ENCODE results near the gene KAT8. TPM values are rescaled to one million over a fixed set of nuclear protein-coding genes. Genes with fewer than 3 reads are reported as not detected.

The KAT8 gene
- total RNA-seq (10 to 100 TPM; 72.3 to 76.4 (median 75.2) TPM), polyA plus RNA-seq (77.0 TPM)
- long read RNA-seq, donor 1, transcript KAT8-201 (11 exons, 1,525 nt): major isoform, 35 of 41 reads
- long read RNA-seq, donor 1, partial matches to known transcripts: 1 of 41 reads
- long read RNA-seq, donor 1, other reads (novel, unspliced or antisense): 0 of 41 reads
- long read RNA-seq, donor 2, transcript KAT8-201 (11 exons, 1,525 nt): major isoform, 24 of 29 reads
- long read RNA-seq, donor 2, partial matches to known transcripts: 1 of 29 reads
- long read RNA-seq, donor 2, other reads (novel, unspliced or antisense): 1 of 29 reads
- long read RNA-seq, donor 3, transcript KAT8-201 (11 exons, 1,525 nt): major isoform, 11 of 18 reads
- long read RNA-seq, donor 3, partial matches to known transcripts: 1 of 18 reads
- long read RNA-seq, donor 3, other reads (novel, unspliced or antisense): 2 of 18 reads
- long read RNA-seq, donor 4, transcript KAT8-201 (11 exons, 1,525 nt): major isoform, 34 of 46 reads
- long read RNA-seq, donor 4, partial matches to known transcripts: 2 of 46 reads
- long read RNA-seq, donor 4, other reads (novel, unspliced or antisense): 6 of 46 reads

DNA sequence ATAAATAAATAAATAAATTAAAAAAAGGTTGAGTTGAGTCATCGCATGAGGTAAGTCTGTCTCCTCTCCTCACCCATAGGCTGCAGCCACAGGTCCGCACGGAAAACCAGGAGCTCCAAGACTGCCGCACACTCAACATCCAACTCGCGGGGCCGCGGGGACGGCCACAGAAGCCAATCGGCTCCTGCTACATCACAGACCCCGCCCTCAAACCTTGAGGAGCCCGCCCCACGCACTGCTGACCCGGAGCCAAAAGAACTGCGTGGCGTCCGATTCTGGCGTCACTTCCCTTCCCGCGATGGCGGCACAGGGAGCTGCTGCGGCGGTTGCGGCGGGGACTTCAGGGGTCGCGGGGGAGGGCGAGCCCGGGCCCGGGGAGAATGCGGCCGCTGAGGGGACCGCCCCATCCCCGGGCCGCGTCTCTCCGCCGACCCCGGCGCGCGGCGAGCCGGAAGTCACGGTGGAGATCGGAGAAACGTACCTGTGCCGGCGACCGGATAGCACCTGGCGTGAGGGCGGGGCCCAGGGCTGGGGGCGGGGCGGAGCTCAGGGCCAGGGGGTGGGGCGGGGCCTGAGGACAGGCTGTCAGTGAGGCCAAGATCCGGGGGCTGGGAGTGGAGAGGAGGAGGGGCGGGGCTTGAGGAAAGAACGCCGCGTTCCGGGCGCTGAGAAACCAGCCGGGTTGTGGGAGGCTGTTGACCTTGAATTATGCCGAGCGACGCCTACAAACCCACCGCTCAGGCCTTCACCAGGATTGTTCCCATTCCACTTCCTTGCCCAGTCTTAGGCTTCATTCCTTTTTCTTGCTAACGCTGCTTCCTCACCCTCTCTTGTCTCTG lies at the start of gene KAT8:
Gene KAT8 (plus strand): TSS at position 281 of the 839 bp plus-strand sequence. CDS start 18 bp downstream, at position 299.
- Histone ChIP-seq H3K9me3 (ENCODE audit: control insufficient read depth, low read length) (no peaks in the 10 kb centered on the region), H3K27ac (ENCODE audit: low read length) (peak within 1 kb of the TSS; percentile 99), H3K4me1 (ENCODE audit: control insufficient read depth, insufficient read depth, low read length) (peaks cover 6% of the 10 kb centered on the region), H3K4me3 (ENCODE audit: low read length) (peak within 1 kb of the TSS; percentile 83), H3K27me3 (ENCODE audit: control insufficient read depth, insufficient read depth) (no peaks in the 10 kb centered on the region)
- ATAC-seq: peak; percentile 96 to 97
- peak; percentile 99 for DNase-seq
- WGBS: under 1% methylated on average over 68 of the region's 68 CpGs
- intact Hi-C loops (cut with DNase I): no loop called here

DNA sequence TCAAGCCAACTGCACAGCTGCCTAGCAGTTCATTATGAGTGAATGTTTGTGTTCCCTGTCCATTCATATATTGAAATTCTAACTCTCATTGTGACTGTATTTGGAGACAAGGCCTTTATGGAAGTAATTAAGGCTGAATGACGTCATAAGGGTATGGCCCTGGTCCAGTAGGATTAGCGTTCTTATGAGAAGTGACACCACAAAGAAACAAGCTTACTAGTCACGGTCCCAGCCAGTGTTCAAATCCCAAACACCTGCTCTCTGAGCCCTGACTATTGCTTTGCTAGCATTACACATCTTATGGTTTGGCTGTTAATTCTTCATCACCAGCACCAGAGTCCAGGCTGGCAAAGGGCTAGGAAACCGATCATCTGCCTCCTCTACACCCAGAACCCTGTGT lies 45.6 kb upstream of the KAT8 start:
- intact Hi-C loops (cut with DNase I): loop anchor here in 1 of 4 donors (5.0 to 10.0 kb wide), 2 partner anchors 40 to 87 kb away; partner anchors contain the start of genes HSD3B7 and STX4
- Histone ChIP-seq H3K9me3 (ENCODE audit: control insufficient read depth, low read length) (no peaks in the 10 kb centered on the region), H3K27me3 (ENCODE audit: control insufficient read depth, insufficient read depth) (no peaks in the 10 kb centered on the region), H3K4me3 (ENCODE audit: low read length) (peak overlapping the region; percentile 94), H3K27ac (ENCODE audit: low read length) (no peak overlapping the region), H3K4me1 (ENCODE audit: control insufficient read depth, insufficient read depth, low read length) (peaks cover 7% of the 10 kb centered on the region)
- ATAC-seq (no peak), DNase-seq (no peak)
- WGBS: 34% methylated on average over 4 of the region's 4 CpGs

DNA sequence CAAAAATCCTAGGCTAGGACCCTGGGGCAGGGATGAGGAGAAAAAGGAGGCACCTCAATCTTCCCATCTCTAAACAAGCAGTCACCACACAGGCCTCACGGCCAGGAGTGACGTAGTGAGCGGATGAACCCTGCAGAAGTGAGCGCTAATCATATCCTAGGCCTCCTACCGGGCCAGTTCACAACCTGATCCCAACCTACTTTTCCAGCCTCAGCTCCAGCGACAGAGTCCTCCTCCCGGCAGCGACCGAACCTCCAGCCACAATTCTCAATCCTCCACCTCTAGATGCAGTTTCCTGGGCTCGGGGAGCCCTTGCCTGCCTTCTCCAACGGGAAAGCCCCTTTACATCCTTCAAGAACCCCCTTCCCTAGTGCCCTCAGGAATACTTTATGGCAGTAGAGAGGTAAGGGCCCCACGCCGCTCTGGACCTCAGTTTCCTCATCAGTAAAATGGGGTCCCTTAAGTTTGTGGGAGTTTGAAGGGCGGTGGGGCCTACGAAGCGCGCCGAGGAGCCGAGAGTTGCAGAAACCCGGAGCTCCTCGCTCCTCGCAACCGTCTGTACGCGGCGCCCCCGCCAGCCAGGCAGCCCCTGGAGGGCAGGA lies 44.8 kb upstream of the KAT8 start:
- 1% methylated on average over 27 of the region's 27 CpGs for WGBS
- no peaks in the 10 kb centered on the region for H3K9me3 ChIP-seq (ENCODE audit: control insufficient read depth, low read length)
- DNase-seq: no peak
- no peaks in the 10 kb centered on the region for H3K27me3 ChIP-seq (ENCODE audit: control insufficient read depth, insufficient read depth)
- H3K27ac ChIP-seq (ENCODE audit: low read length): peak overlapping the region; percentile 82
- no peak for ATAC-seq
- peak overlapping the region; percentile 94 for H3K4me3 ChIP-seq (ENCODE audit: low read length)
- intact Hi-C loops (cut with DNase I): loop anchor here in 1 of 4 donors (5.0 to 10.0 kb wide), 2 partner anchors 40 to 88 kb away; partner anchors contain the start of genes HSD3B7 and STX4
- peaks cover 7% of the 10 kb centered on the region for H3K4me1 ChIP-seq (ENCODE audit: control insufficient read depth, insufficient read depth, low read length)

DNA sequence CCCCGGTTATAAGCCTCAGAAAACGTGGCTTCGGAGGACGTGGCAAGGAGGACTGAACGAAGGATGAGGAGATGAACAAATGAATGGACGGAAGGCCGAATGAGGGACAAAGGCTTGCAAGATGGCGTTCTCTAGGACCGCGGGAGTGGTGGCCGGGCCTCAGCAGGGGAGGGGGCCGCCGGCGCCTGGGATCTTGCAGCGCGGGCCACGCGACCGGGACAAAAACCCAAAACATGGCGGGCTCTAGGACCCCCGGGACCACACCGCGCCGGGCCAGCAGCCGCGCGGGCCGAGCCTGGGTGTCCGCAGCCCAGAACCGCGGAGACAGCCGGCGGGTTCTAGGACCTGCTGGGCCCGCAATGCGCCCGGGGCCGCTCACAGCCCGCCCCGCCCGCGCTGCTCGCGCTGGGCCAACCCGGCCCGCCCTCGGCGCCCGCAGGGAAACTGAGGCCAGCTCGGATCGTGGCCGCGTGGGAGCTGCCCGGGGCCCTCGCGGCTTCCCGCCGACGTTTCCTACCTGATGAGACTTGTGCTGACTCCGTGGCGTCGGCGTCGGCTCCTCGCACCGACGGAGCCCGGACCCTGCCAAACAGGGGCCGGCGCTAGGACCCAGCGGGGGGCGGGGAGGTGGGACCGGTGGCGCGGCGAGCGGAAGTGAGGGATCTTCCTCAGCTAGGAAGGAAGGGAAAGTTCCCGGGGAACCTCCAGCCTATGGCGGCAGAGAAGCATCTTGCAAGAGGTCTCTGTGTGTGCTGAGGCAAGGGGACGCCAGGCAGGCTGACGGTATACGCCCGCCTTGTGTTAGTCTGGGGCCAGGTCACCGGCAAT lies 44.1 kb upstream of the KAT8 start:
- under 1% methylated on average over 83 of the region's 83 CpGs for WGBS
- ATAC-seq (peak; percentile 91 to 92), DNase-seq (peak; percentile 92 to 97 (median 96))
- Histone ChIP-seq H3K4me3 (ENCODE audit: low read length) (peak overlapping the region; percentile 94), H3K27ac (ENCODE audit: low read length) (peak overlapping the region; percentile 95), H3K4me1 (ENCODE audit: control insufficient read depth, insufficient read depth, low read length) (peaks cover 7% of the 10 kb centered on the region), H3K9me3 (ENCODE audit: control insufficient read depth, low read length) (no peaks in the 10 kb centered on the region), H3K27me3 (ENCODE audit: control insufficient read depth, insufficient read depth) (no peaks in the 10 kb centered on the region)
- intact Hi-C loops (cut with DNase I): loop anchor here in 1 of 4 donors (5.0 to 10.0 kb wide), 2 partner anchors 41 to 89 kb away; partner anchors contain the start of genes HSD3B7 and STX4

DNA sequence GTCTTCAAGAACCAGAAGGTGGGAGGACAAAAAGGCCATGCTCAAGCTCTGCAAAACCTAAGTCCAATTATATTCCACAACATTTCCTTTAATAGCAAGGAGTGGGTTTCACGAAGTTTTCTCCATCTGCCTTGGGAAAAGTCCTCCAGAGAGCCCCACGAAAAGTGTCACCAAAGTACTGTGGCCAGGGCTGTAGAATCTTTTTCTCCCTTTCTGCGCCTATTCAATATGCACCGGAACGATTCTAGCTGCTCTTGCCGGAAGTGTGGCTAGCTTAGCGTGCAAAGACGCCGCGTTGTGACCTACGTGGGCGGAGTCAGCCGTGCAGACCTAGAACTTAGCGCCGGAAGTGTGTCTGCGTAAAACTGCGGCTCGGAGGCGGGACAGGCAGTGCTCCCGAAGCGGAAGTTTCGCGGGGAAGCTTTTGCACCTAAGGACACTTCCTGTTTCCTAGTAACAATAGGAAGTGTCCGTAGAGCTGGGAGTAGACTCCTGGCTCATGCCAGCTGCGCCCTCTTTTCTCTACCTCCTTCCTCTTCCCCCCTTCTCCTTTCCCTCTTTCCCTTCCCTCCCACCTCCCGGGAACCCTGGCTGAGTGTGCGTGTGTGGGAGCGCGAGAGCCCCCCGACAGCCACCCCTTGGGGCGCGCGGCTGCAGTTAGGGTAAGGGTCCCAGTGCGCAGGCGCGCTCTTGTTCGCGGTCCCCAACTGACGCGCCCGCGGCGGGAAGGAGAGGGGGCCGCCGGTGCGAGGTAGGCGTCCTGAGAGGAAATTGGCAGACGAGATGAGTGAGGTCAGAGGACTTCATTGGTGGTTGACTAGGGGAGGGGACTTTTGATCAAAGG lies 43.3 kb upstream of the KAT8 start, which contains the start of the genes ZNF646 and ZNF668:
Gene ZNF646 (plus strand): TSS at position 453 of the 844 bp plus-strand sequence. CDS start 1,903 bp downstream, outside the sequence.
Gene ZNF668 (minus strand): TSS at position 271 of the 844 bp plus-strand sequence. CDS start 9,781 bp downstream, outside the sequence.
- no peaks in the 10 kb centered on the region for H3K27me3 ChIP-seq (ENCODE audit: control insufficient read depth, insufficient read depth)
- intact Hi-C loops (cut with DNase I): loop anchor here in 1 of 4 donors (5.0 to 10.0 kb wide), 2 partner anchors 42 to 89 kb away; partner anchors contain the start of genes HSD3B7 and STX4
- DNase-seq: peak; percentile 99
- H3K4me1 ChIP-seq (ENCODE audit: control insufficient read depth, insufficient read depth, low read length): peaks cover 7% of the 10 kb centered on the region
- H3K27ac ChIP-seq (ENCODE audit: low read length): peak within 1 kb of the TSS; percentile 95
- H3K9me3 ChIP-seq (ENCODE audit: control insufficient read depth, low read length): no peaks in the 10 kb centered on the region
- ATAC-seq: peak; percentile 96
- under 1% methylated on average over 48 of the region's 48 CpGs for WGBS
- peak within 1 kb of the TSS; percentile 94 for H3K4me3 ChIP-seq (ENCODE audit: low read length)

DNA sequence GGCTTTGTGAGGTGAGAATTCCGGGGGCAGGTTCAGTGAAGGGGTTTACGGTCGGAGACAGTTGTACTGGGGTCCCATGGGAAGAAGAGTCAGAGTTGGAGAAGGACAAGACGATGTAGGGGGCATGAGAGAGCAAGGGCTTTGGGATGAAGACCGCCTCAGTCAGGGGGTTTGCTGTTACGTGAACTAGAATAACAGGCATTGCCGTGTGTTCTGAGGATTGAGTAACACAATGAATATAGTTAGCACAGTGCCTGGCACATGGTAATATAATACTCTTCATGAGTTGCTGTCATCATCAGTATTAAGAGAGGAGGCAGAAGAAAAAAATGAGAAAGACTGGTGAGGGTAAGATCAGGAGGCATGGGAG lies 42.7 kb upstream of the KAT8 start:
- ATAC-seq (no peak), DNase-seq (no peak)
- WGBS: 3% methylated on average over 7 of the region's 7 CpGs
- H3K4me3 ChIP-seq (ENCODE audit: low read length): peak overlapping the region; percentile 94
- peaks cover 7% of the 10 kb centered on the region for H3K4me1 ChIP-seq (ENCODE audit: control insufficient read depth, insufficient read depth, low read length)
- peak overlapping the region; percentile 92 for H3K27ac ChIP-seq (ENCODE audit: low read length)
- intact Hi-C loops (cut with DNase I): loop anchor here in 1 of 4 donors (5.0 to 10.0 kb wide), 2 partner anchors 42 to 90 kb away; partner anchors contain the start of genes HSD3B7 and STX4
- H3K9me3 ChIP-seq (ENCODE audit: control insufficient read depth, low read length): no peaks in the 10 kb centered on the region
- no peaks in the 10 kb centered on the region for H3K27me3 ChIP-seq (ENCODE audit: control insufficient read depth, insufficient read depth)

DNA sequence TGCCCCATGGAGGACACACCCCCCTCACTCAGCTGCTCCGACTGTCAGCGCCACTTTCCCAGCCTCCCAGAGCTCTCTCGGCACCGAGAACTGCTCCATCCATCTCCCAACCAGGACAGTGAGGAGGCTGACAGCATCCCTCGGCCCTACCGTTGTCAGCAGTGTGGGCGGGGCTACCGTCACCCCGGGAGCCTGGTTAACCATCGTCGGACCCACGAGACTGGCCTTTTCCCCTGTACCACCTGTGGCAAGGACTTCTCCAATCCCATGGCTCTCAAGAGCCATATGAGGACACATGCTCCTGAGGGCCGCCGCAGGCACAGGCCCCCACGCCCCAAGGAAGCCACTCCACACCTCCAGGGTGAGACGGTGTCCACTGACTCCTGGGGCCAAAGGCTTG lies 41.1 kb upstream of the KAT8 start:
- DNase-seq: peak in 1 of 3 donors; percentile 54
- peaks cover 7% of the 10 kb centered on the region for H3K4me1 ChIP-seq (ENCODE audit: control insufficient read depth, insufficient read depth, low read length)
- H3K9me3 ChIP-seq (ENCODE audit: control insufficient read depth, low read length): no peaks in the 10 kb centered on the region
- intact Hi-C loops (cut with DNase I): loop anchor here in 1 of 4 donors (10.0 kb wide), 1 partner anchor 92 kb away; the partner anchor contains the start of gene HSD3B7
- H3K4me3 ChIP-seq (ENCODE audit: low read length): no peak overlapping the region
- no peaks in the 10 kb centered on the region for H3K27me3 ChIP-seq (ENCODE audit: control insufficient read depth, insufficient read depth)
- ATAC-seq: no peak
- no peak overlapping the region for H3K27ac ChIP-seq (ENCODE audit: low read length)
- 66% methylated on average over 16 of the region's 16 CpGs for WGBS

DNA sequence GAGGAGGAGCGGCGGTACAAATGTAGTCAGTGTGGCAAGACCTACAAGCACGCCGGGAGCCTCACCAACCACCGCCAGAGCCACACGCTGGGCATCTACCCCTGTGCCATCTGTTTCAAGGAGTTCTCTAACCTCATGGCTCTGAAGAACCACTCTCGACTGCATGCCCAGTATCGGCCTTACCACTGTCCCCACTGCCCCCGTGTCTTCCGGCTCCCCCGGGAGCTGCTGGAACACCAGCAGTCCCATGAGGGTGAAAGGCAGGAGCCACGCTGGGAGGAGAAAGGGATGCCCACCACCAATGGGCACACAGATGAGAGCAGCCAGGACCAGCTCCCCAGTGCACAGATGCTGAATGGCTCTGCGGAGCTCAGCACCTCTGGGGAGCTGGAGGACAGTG lies 40.4 kb upstream of the KAT8 start:
- H3K4me3 ChIP-seq (ENCODE audit: low read length): no peak overlapping the region
- no peak overlapping the region for H3K27ac ChIP-seq (ENCODE audit: low read length)
- peak in 1 of 3 donors; percentile 42 for DNase-seq
- no peaks in the 10 kb centered on the region for H3K27me3 ChIP-seq (ENCODE audit: control insufficient read depth, insufficient read depth)
- 94% methylated on average over 13 of the region's 13 CpGs for WGBS
- intact Hi-C loops (cut with DNase I): loop anchor here in 1 of 4 donors (10.0 kb wide), 1 partner anchor 92 kb away; the partner anchor contains the start of gene HSD3B7
- H3K4me1 ChIP-seq (ENCODE audit: control insufficient read depth, insufficient read depth, low read length): peaks cover 7% of the 10 kb centered on the region
- no peak for ATAC-seq
- H3K9me3 ChIP-seq (ENCODE audit: control insufficient read depth, low read length): no peaks in the 10 kb centered on the region
